ENCODE measurements around the gene TST. TPM values are rescaled to one million over a fixed set of nuclear protein-coding genes. Genes with fewer than 3 reads are reported as not detected.
A peak's percentile ranks its signal among the peaks of the same experiment; 100 is the strongest.

The TST gene
- total RNA-seq, 1 donor from 2014 or later, result 5.8 TPM

GRCh38 chr22:37021041-37021440, 1.8 kb upstream of the TST start:
- no peaks in the 10 kb centered on the region for H3K27me3 Mint-ChIP-seq
- intact Hi-C loops (cut with micrococcal nuclease), result no loop called here

DNA sequence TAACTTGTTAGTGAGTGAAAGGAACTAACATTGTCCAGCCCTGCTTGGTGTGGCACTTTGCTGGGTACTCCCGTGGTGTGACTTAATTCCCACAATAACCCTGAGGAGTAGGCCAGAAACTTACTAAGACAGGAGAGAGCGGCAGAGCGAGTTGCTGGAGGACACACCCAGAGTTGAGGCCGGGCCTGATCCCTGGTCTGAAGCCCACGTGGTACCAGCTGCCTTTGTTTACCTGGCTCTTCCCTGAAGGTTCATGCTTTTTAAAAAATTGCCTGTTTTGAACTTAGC, 889 bp upstream of the TST start:
- intact Hi-C loops (cut with micrococcal nuclease), result no loop called here
- H3K4me1 Mint-ChIP-seq, result peaks cover 16% of the 10 kb centered on the region
- peak overlapping the region; percentile 89 for H3K27ac Mint-ChIP-seq
- DNase-seq, result no peak
- no peaks in the 10 kb centered on the region for H3K9me3 Mint-ChIP-seq
- H3K27me3 Mint-ChIP-seq, result peaks cover 2% of the 10 kb centered on the region
- H3K36me3 Mint-ChIP-seq (ENCODE audit: low read depth), result peaks cover 4% of the 10 kb centered on the region
- H3K4me3 Mint-ChIP-seq, result peak overlapping the region; percentile 93

More at GRCh38 chr22:37021041-37021440, 1.8 kb upstream of the TST start:
- H3K36me3 Mint-ChIP-seq (ENCODE audit: low read depth), result peaks cover 4% of the 10 kb centered on the region
- no peak for DNase-seq
- H3K4me3 Mint-ChIP-seq, result no peak overlapping the region
- H3K4me1 Mint-ChIP-seq, result peaks cover 16% of the 10 kb centered on the region
- H3K27ac Mint-ChIP-seq, result no peak overlapping the region
- H3K9me3 Mint-ChIP-seq, result no peaks in the 10 kb centered on the region

DNA sequence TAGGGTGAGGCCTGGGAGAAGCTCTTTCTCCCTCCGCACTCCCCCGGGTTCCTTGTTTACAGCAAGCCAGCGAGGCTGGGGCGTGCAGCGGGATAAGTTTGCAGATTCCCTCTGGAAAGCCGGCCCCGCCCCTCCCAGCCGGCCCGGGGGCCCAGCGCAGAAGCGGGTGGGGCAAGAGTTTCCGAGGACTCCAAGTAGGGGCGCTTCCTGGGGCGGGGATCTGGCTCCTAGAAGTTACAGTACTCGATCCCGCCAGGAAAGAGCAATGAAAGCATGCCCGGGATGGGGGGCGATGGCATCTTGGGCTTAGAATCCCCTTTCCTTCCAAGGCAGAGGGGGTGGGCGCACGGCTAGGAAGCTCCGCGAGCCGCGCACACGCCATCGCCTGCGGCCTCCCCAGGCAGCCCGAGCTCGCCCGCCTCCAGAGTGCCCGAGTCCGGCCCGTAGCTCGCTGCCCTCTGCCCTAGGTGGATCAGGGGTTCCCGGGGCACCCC, 385 bp downstream of the TST start:
- Mint-ChIP-seq H3K4me1 (peaks cover 16% of the 10 kb centered on the region), H3K36me3 (ENCODE audit: low read depth) (no peaks in the 10 kb centered on the region), H3K27ac (peak overlapping the region; percentile 72), H3K4me3 (peak overlapping the region; percentile 82), H3K9me3 (no peaks in the 10 kb centered on the region), H3K27me3 (peaks cover 2% of the 10 kb centered on the region)
- intact Hi-C loops (cut with micrococcal nuclease), result no loop called here
- peak; percentile 60 for DNase-seq

- Mint-ChIP-seq H3K27ac (peak overlapping the region; percentile 72), H3K4me3 (peak overlapping the region; percentile 82), H3K36me3 (ENCODE audit: low read depth) (no peaks in the 10 kb centered on the region), H3K9me3 (no peaks in the 10 kb centered on the region), H3K4me1 (peaks cover 16% of the 10 kb centered on the region), H3K27me3 (peaks cover 2% of the 10 kb centered on the region)
- DNase-seq, result no peak
- intact Hi-C loops (cut with micrococcal nuclease), result no loop called here
Measured at GRCh38 chr22:37018086-37018814, 997 bp downstream of the TST start.

GRCh38 chr22:37017356-37017755, 1.9 kb downstream of the TST start:
- Mint-ChIP-seq H3K27ac (no peak overlapping the region), H3K9me3 (no peaks in the 10 kb centered on the region), H3K4me1 (peaks cover 16% of the 10 kb centered on the region), H3K36me3 (ENCODE audit: low read depth) (no peaks in the 10 kb centered on the region), H3K27me3 (peaks cover 2% of the 10 kb centered on the region), H3K4me3 (no peak overlapping the region)
- intact Hi-C loops (cut with micrococcal nuclease), result no loop called here
- no peak for DNase-seq

DNA sequence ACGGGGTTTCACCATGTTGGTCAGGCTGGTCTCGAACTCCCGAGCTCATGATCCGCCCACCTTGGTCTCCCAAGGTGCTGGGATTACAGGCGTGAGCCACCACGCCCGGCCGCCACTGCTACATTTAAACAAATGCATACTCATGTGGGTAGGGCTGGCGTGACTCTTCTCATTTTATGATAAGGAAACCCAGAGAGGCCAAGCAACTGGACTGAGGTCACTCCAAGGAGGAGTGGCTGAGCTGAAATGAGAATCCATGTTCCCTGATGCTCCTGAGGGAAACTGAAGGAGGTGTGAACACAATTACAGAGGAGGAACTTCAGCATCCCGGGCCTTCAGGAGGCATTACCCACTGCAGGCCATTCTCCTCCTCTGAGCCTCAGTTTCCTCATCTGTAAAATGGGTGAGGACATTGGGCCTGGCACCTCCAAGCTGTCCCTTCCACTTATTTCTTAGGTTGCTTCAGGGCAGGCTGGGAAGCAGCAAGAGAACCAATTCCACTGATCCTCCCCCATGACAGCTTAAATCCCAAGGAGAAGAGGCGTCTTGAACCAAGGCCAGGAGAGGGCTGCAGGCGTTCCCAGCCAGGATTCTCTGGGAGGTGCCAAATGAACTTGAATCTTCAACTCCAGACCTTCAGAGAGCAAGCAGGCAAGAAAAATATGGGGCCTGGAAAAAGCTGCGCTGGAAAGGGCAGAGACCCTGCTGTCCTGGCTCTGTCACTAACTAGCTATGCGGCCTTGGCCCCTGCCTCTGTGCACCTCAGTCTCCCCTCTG, 2.9 kb downstream of the TST start:
- intact Hi-C loops (cut with micrococcal nuclease), result no loop called here
- Mint-ChIP-seq H3K9me3 (no peaks in the 10 kb centered on the region), H3K4me3 (no peak overlapping the region), H3K36me3 (ENCODE audit: low read depth) (no peaks in the 10 kb centered on the region), H3K4me1 (peaks cover 12% of the 10 kb centered on the region), H3K27ac (no peak overlapping the region), H3K27me3 (peaks cover 2% of the 10 kb centered on the region)
- no peak for DNase-seq

DNA sequence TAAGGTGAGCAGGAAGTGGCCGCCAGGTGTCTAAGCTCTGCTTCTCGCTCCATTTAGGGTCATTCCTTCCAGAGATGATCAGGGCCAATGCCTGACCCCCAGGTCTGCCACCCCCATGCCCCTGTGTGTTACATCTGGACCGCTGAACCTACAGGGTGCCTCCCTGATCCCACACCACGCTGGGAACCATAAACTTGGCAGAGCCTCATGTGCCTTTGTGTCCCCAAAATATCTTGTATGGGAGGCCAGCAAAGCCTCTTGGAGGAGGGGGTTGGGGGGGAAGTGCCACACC, 3.7 kb downstream of the TST start:
- intact Hi-C loops (cut with micrococcal nuclease), result no loop called here
- Mint-ChIP-seq H3K4me1 (peaks cover 8% of the 10 kb centered on the region), H3K4me3 (no peak overlapping the region), H3K27ac (no peak overlapping the region), H3K27me3 (peaks cover 2% of the 10 kb centered on the region), H3K36me3 (ENCODE audit: low read depth) (no peaks in the 10 kb centered on the region), H3K9me3 (no peaks in the 10 kb centered on the region)
- DNase-seq, result no peak

DNA sequence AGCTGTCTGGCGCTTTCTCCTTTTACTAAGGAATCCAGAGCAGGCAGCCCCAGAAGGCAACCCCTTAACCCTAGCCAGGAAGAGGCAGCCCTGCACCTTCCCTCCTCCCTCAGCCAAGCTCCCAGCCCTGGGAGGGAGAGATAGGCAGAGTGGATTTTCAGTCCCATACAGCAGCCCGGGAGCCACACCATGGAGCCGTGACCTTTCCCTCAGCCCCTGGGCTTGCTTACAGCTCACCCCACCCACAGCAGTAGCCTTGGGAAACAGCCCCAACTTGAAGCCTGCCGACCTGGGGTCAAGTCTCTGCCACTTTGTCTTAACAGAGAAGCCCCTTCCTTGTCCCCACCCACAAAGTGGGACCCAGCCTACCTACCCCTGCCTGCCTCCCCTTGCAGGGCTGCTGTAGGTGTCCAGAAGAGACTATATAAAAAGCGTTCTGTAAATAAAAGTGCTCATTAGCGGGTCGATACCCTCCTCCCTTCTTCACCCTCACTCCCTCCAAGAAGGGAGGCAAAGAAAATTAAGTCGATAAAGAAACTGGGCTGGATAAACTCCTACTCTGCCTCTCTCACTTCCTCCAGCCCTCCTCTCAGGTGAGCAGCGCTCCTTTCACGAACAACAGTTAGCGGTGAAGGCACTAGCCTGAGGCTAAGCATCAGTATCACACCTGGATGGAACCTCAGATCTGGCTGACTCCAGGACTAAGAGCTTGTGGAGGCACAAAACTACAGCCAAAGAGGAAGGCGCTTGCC, 4.2 kb downstream of the TST start:
- Mint-ChIP-seq H3K27me3 (peaks cover 2% of the 10 kb centered on the region), H3K27ac (peak overlapping the region; percentile 48), H3K9me3 (no peaks in the 10 kb centered on the region), H3K4me3 (no peak overlapping the region), H3K36me3 (ENCODE audit: low read depth) (no peaks in the 10 kb centered on the region), H3K4me1 (peaks cover 4% of the 10 kb centered on the region)
- no peak for DNase-seq
- intact Hi-C loops (cut with micrococcal nuclease), result no loop called here

DNA sequence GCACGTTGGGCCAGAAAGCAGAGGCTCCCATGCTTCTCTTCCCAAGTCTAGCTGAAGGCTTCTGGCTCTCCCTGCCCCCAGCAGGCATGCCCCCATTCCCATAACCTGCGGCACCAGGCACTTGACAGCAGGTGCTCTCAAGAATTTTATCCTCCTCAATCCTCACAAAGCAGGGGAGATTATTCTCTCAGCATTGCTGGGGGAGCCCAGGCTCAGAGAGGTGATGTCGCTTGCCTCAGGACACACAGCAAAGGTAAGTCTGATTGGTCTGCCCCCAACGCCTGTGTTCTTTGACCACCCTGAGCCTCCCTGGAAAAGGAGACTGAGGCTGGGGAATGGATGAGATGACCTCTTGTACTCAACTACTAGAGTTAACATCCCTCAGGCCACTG, 4.8 kb downstream of the TST start:
- no peaks in the 10 kb centered on the region for H3K9me3 Mint-ChIP-seq
- no peaks in the 10 kb centered on the region for H3K36me3 Mint-ChIP-seq (ENCODE audit: low read depth)
- DNase-seq, result no peak
- peaks cover 7% of the 10 kb centered on the region for H3K27me3 Mint-ChIP-seq
- no peak overlapping the region for H3K27ac Mint-ChIP-seq
- H3K4me3 Mint-ChIP-seq, result no peak overlapping the region
- peaks cover 2% of the 10 kb centered on the region for H3K4me1 Mint-ChIP-seq
- intact Hi-C loops (cut with micrococcal nuclease), result no loop called here

DNA sequence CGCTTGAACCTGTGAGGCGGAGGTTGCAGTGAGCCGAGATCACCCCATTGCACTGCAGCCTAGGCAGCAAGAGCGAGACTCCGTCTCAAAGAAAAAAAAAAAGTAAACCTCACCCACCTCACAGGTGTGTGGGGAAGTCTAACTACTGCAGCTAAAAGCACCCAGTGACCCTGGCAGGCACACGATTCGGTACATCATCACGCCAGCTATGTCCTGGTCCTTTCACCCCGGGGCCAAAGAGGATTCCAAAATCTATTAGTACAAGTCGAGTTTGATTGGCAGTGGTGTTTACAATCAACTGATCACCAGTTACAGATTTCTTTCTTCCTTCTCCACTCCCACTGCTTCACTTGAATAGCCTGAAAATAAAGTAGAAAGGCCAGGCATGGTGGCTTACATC, 6.3 kb downstream of the TST start:
- no peaks in the 10 kb centered on the region for H3K9me3 Mint-ChIP-seq
- peaks cover 10% of the 10 kb centered on the region for H3K27me3 Mint-ChIP-seq
- peaks cover 3% of the 10 kb centered on the region for H3K4me1 Mint-ChIP-seq
- intact Hi-C loops (cut with micrococcal nuclease), result no loop called here
- no peaks in the 10 kb centered on the region for H3K36me3 Mint-ChIP-seq (ENCODE audit: low read depth)
- no peak for DNase-seq
- H3K4me3 Mint-ChIP-seq, result no peak overlapping the region
- no peak overlapping the region for H3K27ac Mint-ChIP-seq

- peaks cover 8% of the 10 kb centered on the region for H3K4me1 Mint-ChIP-seq
- intact Hi-C loops (cut with micrococcal nuclease), result no loop called here
- no peaks in the 10 kb centered on the region for H3K9me3 Mint-ChIP-seq
- peaks cover 16% of the 10 kb centered on the region for H3K27me3 Mint-ChIP-seq
- no peak for DNase-seq
- H3K36me3 Mint-ChIP-seq (ENCODE audit: low read depth), result no peaks in the 10 kb centered on the region
- no peak overlapping the region for H3K4me3 Mint-ChIP-seq
- no peak overlapping the region for H3K27ac Mint-ChIP-seq
Measured at GRCh38 chr22:37012262-37012904, 6.9 kb downstream of the TST start.

GRCh38 chr22:37011472-37011871, 7.8 kb downstream of the TST start:
- peaks cover 25% of the 10 kb centered on the region for H3K27me3 Mint-ChIP-seq
- no peaks in the 10 kb centered on the region for H3K36me3 Mint-ChIP-seq (ENCODE audit: low read depth)
- H3K4me1 Mint-ChIP-seq, result peaks cover 8% of the 10 kb centered on the region
- no peaks in the 10 kb centered on the region for H3K9me3 Mint-ChIP-seq
- intact Hi-C loops (cut with micrococcal nuclease), result no loop called here
- no peak for DNase-seq
- no peak overlapping the region for H3K4me3 Mint-ChIP-seq
- no peak overlapping the region for H3K27ac Mint-ChIP-seq

GRCh38 chr22:37010976-37011375, 8.3 kb downstream of the TST start:
- peaks cover 8% of the 10 kb centered on the region for H3K4me1 Mint-ChIP-seq
- H3K36me3 Mint-ChIP-seq (ENCODE audit: low read depth), result no peaks in the 10 kb centered on the region
- intact Hi-C loops (cut with micrococcal nuclease), result no loop called here
- no peak overlapping the region for H3K4me3 Mint-ChIP-seq
- no peak overlapping the region for H3K27ac Mint-ChIP-seq
- DNase-seq, result no peak
- no peaks in the 10 kb centered on the region for H3K9me3 Mint-ChIP-seq
- peaks cover 30% of the 10 kb centered on the region for H3K27me3 Mint-ChIP-seq

GRCh38 chr22:37010174-37010573, 9.1 kb downstream of the TST start:
- Mint-ChIP-seq H3K27me3 (peaks cover 36% of the 10 kb centered on the region), H3K27ac (no peak overlapping the region), H3K9me3 (no peaks in the 10 kb centered on the region), H3K4me1 (peaks cover 8% of the 10 kb centered on the region), H3K4me3 (no peak overlapping the region), H3K36me3 (ENCODE audit: low read depth) (no peaks in the 10 kb centered on the region)
- no peak for DNase-seq
- intact Hi-C loops (cut with micrococcal nuclease), result no loop called here

Data from activated CD4-positive, alpha-beta T cell treated with anti-CD3 and anti-CD28 coated beads, Interleukin-2, amount 10 ng/mL, durations not matched to agents 24 days and 14 days (primary cell).